Measurements from ENCODE around the gene AUTS2.

DNA sequence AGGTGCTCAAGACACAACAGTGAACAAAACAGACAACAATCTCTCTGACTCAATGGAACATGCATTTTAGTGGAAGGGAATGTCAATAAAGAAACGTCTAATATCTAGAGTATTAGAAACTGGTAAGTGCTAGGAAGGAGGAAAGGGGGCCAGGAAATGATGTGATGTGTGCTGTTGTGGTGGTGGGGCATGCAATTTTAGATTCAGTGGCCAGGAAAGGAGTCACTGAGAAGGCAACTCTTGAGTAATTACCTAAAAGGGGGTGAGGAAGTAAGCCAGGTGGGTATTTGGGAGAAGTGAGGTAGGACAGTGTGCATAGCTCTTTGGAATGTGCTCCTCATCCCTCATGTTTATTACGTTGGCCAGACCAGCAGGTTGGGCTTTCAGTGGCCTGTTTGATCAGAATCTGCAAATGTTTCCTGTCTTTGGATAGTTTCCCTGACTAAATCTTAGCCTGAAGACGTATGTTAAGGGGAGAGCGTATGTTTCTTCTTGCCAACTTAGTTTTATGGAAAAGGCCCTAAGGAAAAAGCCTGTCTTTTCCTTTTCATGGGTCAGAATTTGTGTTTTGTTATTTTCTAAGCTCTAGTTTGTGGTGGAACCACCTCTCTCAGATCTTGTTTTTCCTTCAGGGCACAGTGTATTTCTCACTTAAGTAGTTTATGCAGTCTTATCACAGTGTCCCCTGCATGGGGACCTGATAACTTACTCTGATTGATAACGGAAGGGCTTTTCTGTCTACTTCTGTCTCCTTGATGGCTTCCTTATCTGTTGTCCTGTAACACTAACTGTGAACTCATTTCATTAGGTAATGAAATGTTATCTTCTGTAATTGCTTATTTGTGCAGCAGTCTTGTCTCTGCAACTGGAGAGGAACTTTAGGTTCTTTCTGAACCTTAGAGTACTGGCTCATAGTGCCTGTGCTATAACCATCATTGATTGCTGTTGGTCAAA is 203.7 kb downstream of the AUTS2 start:
- TF ChIP-seq EZH2phosphoT487 (conservative IDR thresholded peaks at IDR 0.05; ENCODE audit: low read length): no peak
- TF ChIP-seq, protein P1, sequence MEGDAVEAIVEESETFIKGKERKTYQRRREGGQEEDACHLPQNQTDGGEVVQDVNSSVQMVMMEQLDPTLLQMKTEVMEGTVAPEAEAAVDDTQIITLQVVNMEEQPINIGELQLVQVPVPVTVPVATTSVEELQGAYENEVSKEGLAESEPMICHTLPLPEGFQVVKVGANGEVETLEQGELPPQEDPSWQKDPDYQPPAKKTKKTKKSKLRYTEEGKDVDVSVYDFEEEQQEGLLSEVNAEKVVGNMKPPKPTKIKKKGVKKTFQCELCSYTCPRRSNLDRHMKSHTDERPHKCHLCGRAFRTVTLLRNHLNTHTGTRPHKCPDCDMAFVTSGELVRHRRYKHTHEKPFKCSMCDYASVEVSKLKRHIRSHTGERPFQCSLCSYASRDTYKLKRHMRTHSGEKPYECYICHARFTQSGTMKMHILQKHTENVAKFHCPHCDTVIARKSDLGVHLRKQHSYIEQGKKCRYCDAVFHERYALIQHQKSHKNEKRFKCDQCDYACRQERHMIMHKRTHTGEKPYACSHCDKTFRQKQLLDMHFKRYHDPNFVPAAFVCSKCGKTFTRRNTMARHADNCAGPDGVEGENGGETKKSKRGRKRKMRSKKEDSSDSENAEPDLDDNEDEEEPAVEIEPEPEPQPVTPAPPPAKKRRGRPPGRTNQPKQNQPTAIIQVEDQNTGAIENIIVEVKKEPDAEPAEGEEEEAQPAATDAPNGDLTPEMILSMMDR (IDR thresholded peaks at IDR 0.05; ENCODE audit: insufficient read depth, low read length, poor library complexity, severe bottlenecking): no peak

Data from SU-DHL-6 (cell line).